Stomach smooth muscle (tissue), 2 donors: ENCODE data around the gene SLC22A14.
"Not testable (repeated sequence)": the region's sequence is repeated elsewhere in the genome, so short reads cannot be mapped to it uniquely, and the experiment has no call there.

ENCODE experiments used
- H3K27ac ChIP-seq: one replicate; pipeline ENCODE4 v1.7.0; 2013; ENCODE audit warnings: mild to moderate bottlenecking, low read length, inconsistent platforms
- H3K27me3 ChIP-seq, 2 donors: one replicate each; pipeline ENCODE4 v1.7.0; 2013; ENCODE audit warnings: low read length in 2 of 2; ENCODE audit not compliant: insufficient read depth in 2 of 2, control insufficient read depth in 1 of 2
- H3K36me3 ChIP-seq, 2 donors: one replicate each; pipeline ENCODE4 v1.7.0; 2013; ENCODE audit warnings: low read length in 2 of 2; ENCODE audit not compliant: control insufficient read depth in 2 of 2, insufficient read depth in 2 of 2
- H3K4me1 ChIP-seq: one replicate; pipeline ENCODE4 v1.7.0; 2013; ENCODE audit warnings: low read length; ENCODE audit not compliant: control insufficient read depth, insufficient read depth
- H3K4me3 ChIP-seq, 2 donors: one replicate each; pipeline ENCODE4 v1.7.0; 2013; ENCODE audit warnings: low read length in 2 of 2
- H3K9ac ChIP-seq, 2 donors: one replicate each; pipeline ENCODE4 v1.7.0; 2013; ENCODE audit warnings: low read length in 2 of 2, mild to moderate bottlenecking in 1 of 2
- H3K9me3 ChIP-seq, 2 donors: one replicate each; pipeline ENCODE4 v1.7.0; 2013; ENCODE audit warnings: low read length in 2 of 2; ENCODE audit not compliant: control insufficient read depth in 2 of 2
- donor health status: healthy.
- donor health status: Pancreatic carcinoma.

Gene SLC22A14

GRCh38 chr3:38281895-38282686 lies at the start of gene SLC22A14:
SLC22A14 (plus strand) TSS chr3:38282294; CDS start chr3:38306027, 23,733 bp downstream.
- no peaks in the 10 kb centered on the region for H3K4me1 ChIP-seq
- H3K36me3 ChIP-seq: peaks cover 0 to 3% of the 10 kb centered on the region in 2 donors
- no peak within 1 kb of the TSS for H3K4me3 ChIP-seq
- H3K27me3 ChIP-seq: no peaks in the 10 kb centered on the region
- H3K9ac ChIP-seq: no peak within 1 kb of the TSS
- H3K27ac ChIP-seq: no peak within 1 kb of the TSS
- H3K9me3 ChIP-seq: no peaks in the 10 kb centered on the region

GRCh38 chr3:38232701-38233100 lies 49.4 kb upstream of the SLC22A14 start:
- Histone ChIP-seq H3K27me3 (no peaks in the 10 kb centered on the region), H3K36me3 (peaks cover 7 to 14% of the 10 kb centered on the region in 2 donors), H3K9me3 (no peaks in the 10 kb centered on the region), H3K4me1 (no peaks in the 10 kb centered on the region), H3K27ac (no peak overlapping the region), H3K9ac (no peak overlapping the region), H3K4me3 (no peak overlapping the region)

GRCh38 chr3:38235466-38235865 lies 46.6 kb upstream of the SLC22A14 start:
- Histone ChIP-seq H3K9me3 (no peaks in the 10 kb centered on the region), H3K9ac (no peak overlapping the region)

GRCh38 chr3:38238416-38239008 lies 43.6 kb upstream of the SLC22A14 start:
- Histone ChIP-seq H3K9ac (no peak overlapping the region), H3K9me3 (no peaks in the 10 kb centered on the region), H3K27me3 (no peaks in the 10 kb centered on the region), H3K36me3 (peaks cover 13 to 22% of the 10 kb centered on the region in 2 donors), H3K4me1 (no peaks in the 10 kb centered on the region), H3K27ac (no peak overlapping the region), H3K4me3 (no peak overlapping the region)

More at GRCh38 chr3:38235466-38235865, 46.6 kb upstream of the SLC22A14 start:
- H3K27me3 ChIP-seq: no peaks in the 10 kb centered on the region
- H3K4me3 ChIP-seq: no peak overlapping the region
- no peak overlapping the region for H3K27ac ChIP-seq
- H3K36me3 ChIP-seq: peaks cover 13 to 22% of the 10 kb centered on the region in 2 donors
- H3K4me1 ChIP-seq: no peaks in the 10 kb centered on the region

GRCh38 chr3:38242812-38243211 lies 39.3 kb upstream of the SLC22A14 start:
- H3K4me1 ChIP-seq, H3K27ac ChIP-seq, H3K27me3 ChIP-seq, H3K4me3 ChIP-seq, H3K9ac ChIP-seq, H3K9me3 ChIP-seq: not testable (repeated sequence)
- H3K36me3 ChIP-seq: peaks cover 13 to 15% of the 10 kb centered on the region in 2 donors

- H3K27me3 ChIP-seq: no peaks in the 10 kb centered on the region
- H3K27ac ChIP-seq: no peak overlapping the region
- H3K36me3 ChIP-seq: peaks cover 12 to 14% of the 10 kb centered on the region in 2 donors
- no peak overlapping the region for H3K9ac ChIP-seq
- no peak overlapping the region for H3K4me3 ChIP-seq
- H3K4me1 ChIP-seq: no peaks in the 10 kb centered on the region
- no peaks in the 10 kb centered on the region for H3K9me3 ChIP-seq
Observed at GRCh38 chr3:38245930-38246329, 36.2 kb upstream of the SLC22A14 start.

- H3K27me3 ChIP-seq: no peaks in the 10 kb centered on the region
- peaks cover 18 to 25% of the 10 kb centered on the region in 2 donors for H3K36me3 ChIP-seq
- no peaks in the 10 kb centered on the region for H3K9me3 ChIP-seq
- no peaks in the 10 kb centered on the region for H3K4me1 ChIP-seq
- H3K27ac ChIP-seq: no peak overlapping the region
- H3K4me3 ChIP-seq: no peak overlapping the region
- H3K9ac ChIP-seq: no peak overlapping the region
Observed at GRCh38 chr3:38247366-38248035, 34.6 kb upstream of the SLC22A14 start.

- Histone ChIP-seq H3K27me3 (no peaks in the 10 kb centered on the region), H3K36me3 (peaks cover 36 to 37% of the 10 kb centered on the region in 2 donors), H3K4me3 (no peak overlapping the region), H3K9me3 (no peaks in the 10 kb centered on the region), H3K27ac (no peak overlapping the region), H3K9ac (no peak overlapping the region), H3K4me1 (no peaks in the 10 kb centered on the region)
Observed at GRCh38 chr3:38250198-38250597, 31.9 kb upstream of the SLC22A14 start.

- Histone ChIP-seq H3K36me3 (peaks cover 33 to 35% of the 10 kb centered on the region in 2 donors), H3K4me1 (no peaks in the 10 kb centered on the region), H3K9me3 (no peaks in the 10 kb centered on the region), H3K27me3 (no peaks in the 10 kb centered on the region), H3K27ac (no peak overlapping the region), H3K4me3 (no peak overlapping the region), H3K9ac (no peak overlapping the region)
Observed at GRCh38 chr3:38251197-38251596, 30.9 kb upstream of the SLC22A14 start.

- Histone ChIP-seq H3K27ac (no peak overlapping the region), H3K4me1 (no peaks in the 10 kb centered on the region), H3K4me3 (no peak overlapping the region), H3K27me3 (no peaks in the 10 kb centered on the region), H3K9me3 (no peaks in the 10 kb centered on the region), H3K36me3 (peaks cover 27 to 33% of the 10 kb centered on the region in 2 donors), H3K9ac (no peak overlapping the region)
Observed at GRCh38 chr3:38253704-38254103, 28.4 kb upstream of the SLC22A14 start.
